Endodermal cell (in vitro differentiated cells): ENCODE results near the gene SPAG5. TPM values are rescaled to one million over a fixed set of nuclear protein-coding genes. Genes with fewer than 3 reads are reported as not detected.

Experiments used
- DNase-seq: peaks from one replicate; pipeline ENCODE4 v3.0.0-alpha.2; 2017
- H3K27ac ChIP-seq: 2 replicates; pipeline ENCODE4 v1.5.1; 2013; ENCODE audit warnings: mild to moderate bottlenecking, low read depth, low read length, moderate library complexity
- H3K27me3 ChIP-seq: 2 replicates; pipeline ENCODE4 v1.6.1; 2013; ENCODE audit warnings: mild to moderate bottlenecking, low read length, moderate library complexity; ENCODE audit not compliant: insufficient read depth, control insufficient read depth, poor library complexity, severe bottlenecking
- H3K36me3 ChIP-seq: 2 replicates; pipeline ENCODE4 v1.7.0; 2013; ENCODE audit warnings: mild to moderate bottlenecking, low read length, moderate library complexity; ENCODE audit not compliant: control insufficient read depth, insufficient read depth
- H3K4me1 ChIP-seq: one replicate; pipeline ENCODE4 v1.7.0; 2013; ENCODE audit warnings: low read length; ENCODE audit not compliant: control insufficient read depth, insufficient read depth
- H3K4me3 ChIP-seq: 2 replicates; pipeline ENCODE4 v1.5.1; 2013; ENCODE audit warnings: mild to moderate bottlenecking, low read length, moderate library complexity
- H3K9ac ChIP-seq: 2 replicates; pipeline ENCODE4 v1.6.1; 2013; ENCODE audit warnings: mild to moderate bottlenecking, low read length, moderate library complexity; ENCODE audit not compliant: poor library complexity, severe bottlenecking; ENCODE audit errors: extremely low read depth
- H3K9me3 ChIP-seq: 2 replicates; pipeline ENCODE4 v1.6.1; 2013; ENCODE audit warnings: mild to moderate bottlenecking, low read length, moderate library complexity; ENCODE audit not compliant: control insufficient read depth
- H3K27ac Mint-ChIP-seq: 2 replicates; pipeline ENCODE4 v1.8.0; 2020; ENCODE audit warnings: mixed read lengths
- H3K27me3 Mint-ChIP-seq: 2 replicates; pipeline ENCODE4 v1.8.0; 2021; ENCODE audit warnings: mild to moderate bottlenecking, mixed read lengths; ENCODE audit not compliant: insufficient read depth
- H3K36me3 Mint-ChIP-seq: 2 replicates; pipeline ENCODE4 v1.8.0; 2020; ENCODE audit warnings: low read depth, mixed read lengths
- H3K4me1 Mint-ChIP-seq: 2 replicates; pipeline ENCODE4 v1.8.0; 2020; ENCODE audit warnings: mixed read lengths
- H3K4me3 Mint-ChIP-seq: 2 replicates; pipeline ENCODE4 v1.8.0; 2020; ENCODE audit warnings: mild to moderate bottlenecking, moderate library complexity, mixed read lengths
- H3K9me3 Mint-ChIP-seq: 2 replicates; pipeline ENCODE4 v1.8.0; 2020; ENCODE audit warnings: mild to moderate bottlenecking, mixed read lengths
- CTCF ChIP-seq: fragments of 200-600 bp; sonication (generic); conservative IDR thresholded peaks from 2 replicates; pipeline ENCODE4 v1.5.0; 2021; ENCODE audit warnings: antibody characterized with exemption, mild to moderate bottlenecking
- WGBS, 2 experiments: methylation state at CpG; one replicate each; pipeline versions ENCODE4 v1.1.5 to v1.1.7; 2013; ENCODE audit warnings: missing lambda C conversion rate in 2 of 2, mixed read lengths in 1 of 2; ENCODE audit not compliant: insufficient coverage in 1 of 2, insufficient read length in 1 of 2; 5-methylcytosine and 5-hydroxymethylcytosine counted together
- total RNA-seq, 2 donors: library from RNA; stranded (reverse); fragmentation: NEBNext Ultra II Directional in 1 of 2; extraction: Animal tissue kit (Norgen Biotek cat#: 25700) in 1 of 2; gene quantifications; 2 replicates in 1 of 2; 3 replicates in 1 of 2; pipeline ENCODE4 v1.2.1, GENCODE V29; 2021

SPAG5 gene
- total RNA-seq, 2 donors from 2014 or later = 84.8 to 132 TPM

GRCh38 chr17:28620010-28620409 lies 21.2 kb upstream of the SPAG5 start:
- no peak overlapping the region for H3K4me3 ChIP-seq
- no peaks in the 10 kb centered on the region for H3K9me3 ChIP-seq
- no peak overlapping the region for H3K9ac ChIP-seq
- Mint-ChIP-seq H3K4me3 (no peak overlapping the region), H3K4me1 (peaks cover 18% of the 10 kb centered on the region), H3K27me3 (peaks cover 34% of the 10 kb centered on the region), H3K36me3 (peaks cover 90% of the 10 kb centered on the region), H3K27ac (no peak overlapping the region), H3K9me3 (no peaks in the 10 kb centered on the region)
- no peak overlapping the region for H3K27ac ChIP-seq
- H3K4me1 ChIP-seq = no peaks in the 10 kb centered on the region
- H3K36me3 ChIP-seq = peaks cover 88% of the 10 kb centered on the region
- 80 to 96% methylated on average over 2 of the region's 2 CpGs for WGBS, 2 experiments
- no peak for TF ChIP-seq CTCF
- peaks cover 46% of the 10 kb centered on the region for H3K27me3 ChIP-seq
- DNase-seq = no peak

DNA sequence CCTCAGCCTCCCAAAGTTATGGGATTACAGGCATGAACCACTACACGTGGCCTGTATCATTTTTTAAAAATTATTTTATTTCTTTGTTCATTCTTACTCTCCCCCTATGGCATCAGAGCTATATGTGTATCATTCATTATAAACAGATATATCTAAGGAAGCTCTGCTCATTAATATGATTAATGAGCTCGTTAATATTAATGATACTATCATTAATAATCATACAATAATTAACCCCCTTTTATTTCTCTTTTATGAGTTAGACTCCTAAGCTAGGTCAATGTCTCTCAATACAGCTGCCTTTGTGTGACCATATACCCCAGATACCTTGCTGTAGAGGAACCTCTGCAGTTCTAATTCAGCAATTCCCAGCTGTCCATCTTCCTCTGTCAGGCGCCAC lies 19.6 kb upstream of the SPAG5 start:
- Mint-ChIP-seq H3K36me3 (peaks cover 85% of the 10 kb centered on the region), H3K9me3 (no peaks in the 10 kb centered on the region), H3K27ac (no peak overlapping the region), H3K4me1 (peaks cover 18% of the 10 kb centered on the region), H3K27me3 (peaks cover 20% of the 10 kb centered on the region), H3K4me3 (no peak overlapping the region)
- no peak overlapping the region for H3K9ac ChIP-seq
- no peak for TF ChIP-seq CTCF
- H3K4me3 ChIP-seq = no peak overlapping the region
- no peak overlapping the region for H3K27ac ChIP-seq
- no peaks in the 10 kb centered on the region for H3K9me3 ChIP-seq
- no peaks in the 10 kb centered on the region for H3K4me1 ChIP-seq
- peaks cover 31% of the 10 kb centered on the region for H3K27me3 ChIP-seq
- DNase-seq = no peak
- 98 to 100% methylated on average over 1 to 2 of the region's 3 CpGs for WGBS, 2 experiments
- H3K36me3 ChIP-seq = peaks cover 83% of the 10 kb centered on the region

DNA sequence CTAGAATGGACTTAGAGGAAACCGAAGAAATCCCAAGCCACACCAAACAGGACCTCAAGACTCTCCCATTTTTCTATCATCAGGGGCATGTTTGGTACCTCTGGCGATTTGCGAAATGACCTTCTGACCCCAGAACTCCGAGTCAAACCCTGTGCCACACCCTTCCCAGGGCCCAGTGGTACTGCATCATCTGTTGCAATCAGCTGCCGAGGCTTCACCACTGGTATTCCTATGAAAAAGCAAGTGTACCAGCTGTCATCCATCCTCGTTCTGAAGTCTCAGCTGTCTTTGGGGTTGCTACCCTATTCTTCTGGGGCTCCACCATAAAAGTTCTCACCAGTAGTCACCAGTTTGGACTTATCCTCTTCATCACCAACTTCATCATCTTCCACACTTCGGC lies 17.5 kb upstream of the SPAG5 start:
- H3K4me1 ChIP-seq = no peaks in the 10 kb centered on the region
- H3K4me3 ChIP-seq = no peak overlapping the region
- Mint-ChIP-seq H3K27me3 (peaks cover 12% of the 10 kb centered on the region), H3K27ac (no peak overlapping the region), H3K4me3 (no peak overlapping the region), H3K9me3 (no peaks in the 10 kb centered on the region), H3K4me1 (peaks cover 4% of the 10 kb centered on the region), H3K36me3 (peaks cover 83% of the 10 kb centered on the region)
- H3K27ac ChIP-seq = no peak overlapping the region
- H3K9ac ChIP-seq = no peak overlapping the region
- H3K9me3 ChIP-seq = no peaks in the 10 kb centered on the region
- TF ChIP-seq CTCF = no peak
- H3K36me3 ChIP-seq = peaks cover 89% of the 10 kb centered on the region
- H3K27me3 ChIP-seq = peaks cover 22% of the 10 kb centered on the region
- DNase-seq = no peak
- WGBS, 2 experiments = 93 to 94% methylated on average over 6 to 7 of the region's 7 CpGs
